DLD1 (cell line): ENCODE results near the gene TMCC3.
"Not testable (repeated sequence)": the region's sequence is repeated elsewhere in the genome, so short reads cannot be mapped to it uniquely, and the experiment has no call there.

ENCODE experiments used
- in situ Hi-C: cut with HindIII; loops from 2 replicates; pipeline ENCODE4 v1.10.0; 2017; ENCODE audit warnings: low sequenced_read_pairs

TMCC3 gene

GRCh38 chr12:94575645-94576403 lies 74.5 kb downstream of the TMCC3 start:
- in situ Hi-C loops = no loop called here

GRCh38 chr12:94575024-94575423 lies 75.3 kb downstream of the TMCC3 start:
- in situ Hi-C loops = no loop called here

GRCh38 chr12:94571556-94571955 lies 78.8 kb downstream of the TMCC3 start:
- in situ Hi-C loops = loop anchor here (25.0 kb wide), 1 partner anchor 141 kb away; no protein-coding TSS in a partner anchor

DNA sequence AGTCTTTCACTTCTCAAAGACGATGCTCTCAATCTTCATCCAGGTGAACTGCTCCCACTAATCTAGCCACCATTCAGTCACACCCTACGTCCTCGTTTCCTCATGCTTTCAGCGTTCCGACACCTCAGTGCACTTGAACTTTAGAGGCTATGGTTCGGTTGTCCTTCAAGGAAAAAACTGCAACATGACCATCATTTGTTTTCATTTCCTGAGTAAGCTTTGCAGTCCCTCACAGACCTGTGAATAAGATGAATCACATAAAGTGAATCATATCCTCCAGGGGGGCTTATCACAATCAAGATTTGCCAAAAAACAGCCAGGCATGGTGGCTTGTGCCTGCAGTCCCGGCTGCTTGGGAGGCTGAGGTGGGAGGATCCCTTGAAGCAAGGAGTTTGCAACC lies 80.2 kb downstream of the TMCC3 start:
- in situ Hi-C loops = loop anchor here (25.0 kb wide), 1 partner anchor 142 kb away; no protein-coding TSS in a partner anchor

- in situ Hi-C loops = loop anchor here (25.0 kb wide), 1 partner anchor 145 kb away; no protein-coding TSS in a partner anchor
These were observed 82.6 kb downstream of the TMCC3 start for GRCh38 chr12:94567761-94568160.

DNA sequence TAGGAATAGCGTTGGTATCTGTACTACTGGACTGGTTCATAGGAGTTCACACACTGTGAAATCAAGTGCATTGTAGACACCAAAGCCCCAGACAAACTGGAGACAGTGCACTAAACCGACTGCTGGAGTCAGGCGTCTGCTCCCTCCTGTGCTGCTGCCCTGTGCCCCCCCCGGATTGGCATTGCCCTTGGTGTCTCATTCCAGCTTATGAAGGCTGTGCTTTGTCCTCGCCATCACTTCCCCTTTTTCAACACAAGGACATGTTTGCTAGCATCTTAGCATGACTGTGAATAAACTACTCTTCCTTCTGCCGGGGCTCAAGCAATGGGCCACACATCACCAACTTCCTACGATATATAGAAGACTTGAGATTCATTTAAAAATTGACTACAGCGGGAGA lies 84.0 kb downstream of the TMCC3 start:
- in situ Hi-C loops = loop anchor here (25.0 kb wide), 1 partner anchor 146 kb away; no protein-coding TSS in a partner anchor

- in situ Hi-C loops = loop anchor here (25.0 kb wide), 1 partner anchor 147 kb away; no protein-coding TSS in a partner anchor
These were observed 84.7 kb downstream of the TMCC3 start for GRCh38 chr12:94565683-94566082.

- in situ Hi-C loops = loop anchor here (25.0 kb wide), 1 partner anchor 149 kb away; no protein-coding TSS in a partner anchor
These were observed 87.1 kb downstream of the TMCC3 start for GRCh38 chr12:94563286-94563685.

DNA sequence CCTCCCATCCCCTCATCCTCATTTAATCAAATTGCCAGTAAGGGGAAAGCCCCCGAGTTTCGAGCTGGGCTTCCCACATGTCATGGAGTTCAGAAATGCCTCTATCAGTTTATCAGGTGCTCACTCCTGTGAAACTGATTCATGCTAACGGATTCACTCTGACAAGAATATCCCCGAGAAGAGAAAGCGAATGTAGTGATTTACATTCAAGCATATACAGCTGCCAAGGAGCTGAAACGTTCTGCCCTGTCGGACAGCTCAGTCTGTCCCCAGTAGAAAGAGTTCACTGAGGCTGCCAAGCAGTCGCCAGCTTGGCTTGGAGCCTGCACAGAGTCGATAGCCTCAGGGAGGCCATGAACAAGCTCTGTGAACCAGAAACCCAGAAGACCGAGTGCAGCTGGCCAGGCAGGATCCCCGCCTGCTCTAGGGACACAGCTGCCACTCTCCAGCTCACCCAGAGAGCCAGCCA lies 88.4 kb downstream of the TMCC3 start:
- in situ Hi-C loops = loop anchor here (25.0 kb wide), 1 partner anchor 150 kb away; no protein-coding TSS in a partner anchor

DNA sequence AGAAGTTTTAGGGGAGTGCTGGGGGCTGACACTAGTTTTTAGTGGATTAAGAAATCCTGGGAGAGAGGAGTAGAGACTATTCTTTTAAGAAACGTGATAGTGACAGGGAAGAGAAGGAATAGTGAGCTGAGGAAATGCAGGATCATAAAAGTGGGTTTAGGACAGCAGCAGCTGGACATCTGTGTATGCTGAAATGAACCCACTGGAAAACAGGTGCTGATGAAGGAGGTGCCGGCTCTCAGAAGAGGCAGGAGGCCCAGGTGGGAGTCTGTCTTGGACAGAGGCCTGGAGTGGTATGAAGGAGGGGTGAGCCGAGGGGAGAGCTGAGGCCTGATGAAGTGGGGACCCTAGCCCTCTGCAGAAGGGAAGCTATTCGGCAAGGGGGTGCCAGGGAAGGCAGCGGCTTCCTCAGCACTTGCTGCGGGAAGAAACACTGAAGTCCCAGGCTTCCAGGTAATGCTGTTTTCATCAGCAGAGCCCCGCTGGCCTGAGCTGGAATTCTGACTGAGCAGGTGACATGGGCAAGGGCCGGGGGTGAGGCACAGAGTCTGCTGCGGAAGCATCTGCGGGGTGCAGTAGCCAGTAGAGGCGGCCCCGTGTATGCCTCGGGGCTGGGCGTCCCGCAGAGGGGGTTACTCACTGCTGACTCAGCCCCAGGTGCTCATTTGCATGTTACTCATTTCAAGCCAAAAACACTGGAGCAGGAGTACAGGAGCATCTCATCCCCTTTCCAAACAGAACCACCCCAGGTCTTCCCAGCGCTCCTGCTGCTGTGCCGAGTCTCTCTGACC lies 89.7 kb downstream of the TMCC3 start:
- in situ Hi-C loops = loop anchor here (25.0 kb wide), 1 partner anchor 152 kb away; no protein-coding TSS in a partner anchor

- in situ Hi-C loops = loop anchor here (25.0 kb wide), 1 partner anchor 154 kb away; no protein-coding TSS in a partner anchor
These were observed 91.7 kb downstream of the TMCC3 start for GRCh38 chr12:94558612-94559011.

DNA sequence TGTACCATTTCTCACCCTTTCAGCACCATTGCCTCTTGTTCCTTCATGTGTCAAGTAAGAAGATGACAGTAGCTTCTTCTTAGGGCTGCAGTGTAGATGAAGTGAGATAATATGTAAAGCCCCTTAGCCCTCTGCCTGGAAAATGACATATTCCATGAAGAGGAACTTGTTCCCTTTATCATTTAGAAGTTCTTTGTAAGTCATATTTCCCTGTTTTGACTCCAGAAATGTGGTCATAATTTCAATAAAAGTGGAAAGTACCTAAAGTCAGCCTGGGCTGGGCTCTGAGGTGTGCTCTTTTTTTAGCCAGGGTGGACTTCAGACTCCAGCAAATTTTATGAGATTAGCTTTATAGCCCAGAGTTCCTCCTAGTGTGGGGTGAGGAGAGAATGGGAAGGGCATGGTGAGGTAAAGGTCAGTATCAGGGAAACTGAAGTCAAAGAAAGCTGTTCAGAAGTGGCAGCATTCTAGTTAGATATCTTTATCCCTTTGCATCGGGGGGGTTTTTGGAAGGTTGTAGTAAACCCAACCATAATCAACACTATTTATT lies 92.5 kb downstream of the TMCC3 start:
- in situ Hi-C loops = loop anchor here (25.0 kb wide), 1 partner anchor 154 kb away; no protein-coding TSS in a partner anchor

DNA sequence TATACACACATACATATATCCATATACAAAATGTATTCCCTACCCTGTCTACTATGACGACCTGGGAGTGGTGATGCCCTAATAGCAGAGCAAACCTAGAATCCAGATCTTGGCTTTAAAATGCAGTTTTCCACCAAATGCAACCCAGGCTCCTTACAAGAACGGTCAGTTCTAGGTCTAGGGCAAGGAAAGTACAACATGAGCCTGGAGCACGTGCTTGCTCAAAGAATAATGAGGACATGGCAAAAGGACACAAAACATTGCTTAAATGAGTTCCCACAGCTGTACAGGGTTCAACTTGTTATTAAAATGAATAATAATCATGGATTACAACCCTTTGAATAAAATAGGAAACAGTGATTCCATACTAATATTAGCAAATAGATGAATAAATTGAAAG lies 94.7 kb downstream of the TMCC3 start:
- in situ Hi-C loops = loop anchor here (25.0 kb wide), 1 partner anchor 157 kb away; no protein-coding TSS in a partner anchor

DNA sequence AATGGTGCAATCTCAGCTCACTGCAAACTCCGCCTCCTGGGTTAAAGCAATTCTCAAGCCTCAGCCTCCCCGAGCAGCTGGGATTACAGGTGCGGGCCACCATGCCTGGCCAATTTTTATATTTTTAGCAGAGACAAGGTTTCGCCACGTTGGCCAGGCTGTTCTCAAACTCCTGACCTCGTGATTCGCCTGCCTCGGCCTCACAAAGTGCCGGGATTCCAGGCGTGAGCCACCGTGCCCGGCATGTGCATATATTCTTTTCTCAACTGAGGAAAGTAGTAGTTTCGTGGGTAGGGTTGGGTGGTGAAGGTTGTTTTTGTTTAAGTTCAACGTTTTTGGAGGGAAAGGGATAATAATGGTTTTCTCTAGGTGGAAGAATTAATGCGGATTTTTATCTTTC lies 96.5 kb downstream of the TMCC3 start:
- in situ Hi-C loops = loop anchor here (25.0 kb wide), 1 partner anchor 158 kb away; no protein-coding TSS in a partner anchor

- in situ Hi-C loops = loop anchor here (25.0 kb wide), 1 partner anchor 159 kb away; no protein-coding TSS in a partner anchor
These were observed 97.2 kb downstream of the TMCC3 start for GRCh38 chr12:94553130-94553519.

DNA sequence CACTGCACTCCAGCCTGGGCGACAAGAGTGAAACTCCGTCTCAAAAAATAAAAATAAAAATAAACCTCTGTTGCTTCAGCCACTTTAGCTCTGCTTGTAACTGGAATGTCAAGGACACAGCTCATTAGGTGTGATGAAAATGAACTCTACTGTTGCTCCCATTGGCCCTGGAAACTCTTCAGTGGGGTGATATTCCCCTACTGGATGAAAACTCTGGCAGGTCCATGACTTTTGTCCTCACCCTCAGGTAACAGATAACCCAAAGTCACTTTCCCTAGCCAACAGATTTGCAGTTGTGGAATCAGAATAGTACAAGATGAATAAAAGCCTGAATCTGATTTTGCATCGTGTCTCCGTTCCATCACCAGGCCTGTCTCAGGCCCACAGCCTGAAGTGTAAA lies 98.5 kb downstream of the TMCC3 start:
- in situ Hi-C loops = loop anchor here (25.0 kb wide), 1 partner anchor 160 kb away; no protein-coding TSS in a partner anchor

- in situ Hi-C loops = loop anchor here (25.0 kb wide), 1 partner anchor 161 kb away; no protein-coding TSS in a partner anchor
These were observed 99.4 kb downstream of the TMCC3 start for GRCh38 chr12:94550964-94551363.

- in situ Hi-C loops = not testable (repeated sequence)
These were observed 101.5 kb downstream of the TMCC3 start for GRCh38 chr12:94548833-94549232.

DNA sequence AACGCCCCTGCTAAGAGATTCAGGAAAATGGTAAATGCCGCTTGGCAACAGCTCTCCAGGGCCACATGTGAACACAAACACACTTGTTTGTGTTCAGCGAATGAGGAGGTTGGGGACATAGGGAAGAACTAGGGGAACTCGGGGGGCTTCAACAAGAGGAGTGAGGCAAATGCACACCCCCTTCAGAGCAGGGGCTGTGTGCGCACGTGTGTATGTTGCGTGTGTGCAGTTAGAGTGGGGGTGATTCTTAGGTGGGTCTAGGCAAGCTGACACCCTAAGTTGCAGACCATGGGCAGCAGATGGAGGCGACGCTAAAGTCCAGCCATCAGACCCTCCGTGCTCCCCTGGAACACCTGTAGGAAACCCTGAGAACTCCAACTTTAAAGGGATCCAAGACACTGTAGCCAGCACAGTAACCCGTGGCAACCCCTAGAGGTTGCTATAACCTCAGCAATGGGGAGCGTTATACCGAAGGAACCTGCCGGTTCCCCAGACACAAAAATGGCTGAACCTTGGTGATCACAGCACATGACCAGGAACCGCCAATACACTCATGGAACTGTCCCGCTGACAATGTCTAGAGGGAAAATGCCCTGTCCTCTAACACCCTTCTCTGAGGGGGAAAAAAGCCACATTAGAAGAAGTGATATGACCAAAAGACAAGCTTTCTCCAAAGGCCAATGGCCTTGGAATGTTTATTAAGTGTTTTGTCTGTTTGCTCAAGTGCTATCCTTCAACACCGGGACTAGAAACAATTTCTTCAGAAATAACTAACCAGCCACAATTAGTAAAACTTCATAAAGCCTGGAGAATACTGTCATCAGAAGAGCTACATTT lies 104.2 kb downstream of the TMCC3 start:
- in situ Hi-C loops = no loop called here

- in situ Hi-C loops = no loop called here
These were observed 106.0 kb downstream of the TMCC3 start for GRCh38 chr12:94544355-94544754.
